ENCODE measurements around the gene SNRNP48.

DNA sequence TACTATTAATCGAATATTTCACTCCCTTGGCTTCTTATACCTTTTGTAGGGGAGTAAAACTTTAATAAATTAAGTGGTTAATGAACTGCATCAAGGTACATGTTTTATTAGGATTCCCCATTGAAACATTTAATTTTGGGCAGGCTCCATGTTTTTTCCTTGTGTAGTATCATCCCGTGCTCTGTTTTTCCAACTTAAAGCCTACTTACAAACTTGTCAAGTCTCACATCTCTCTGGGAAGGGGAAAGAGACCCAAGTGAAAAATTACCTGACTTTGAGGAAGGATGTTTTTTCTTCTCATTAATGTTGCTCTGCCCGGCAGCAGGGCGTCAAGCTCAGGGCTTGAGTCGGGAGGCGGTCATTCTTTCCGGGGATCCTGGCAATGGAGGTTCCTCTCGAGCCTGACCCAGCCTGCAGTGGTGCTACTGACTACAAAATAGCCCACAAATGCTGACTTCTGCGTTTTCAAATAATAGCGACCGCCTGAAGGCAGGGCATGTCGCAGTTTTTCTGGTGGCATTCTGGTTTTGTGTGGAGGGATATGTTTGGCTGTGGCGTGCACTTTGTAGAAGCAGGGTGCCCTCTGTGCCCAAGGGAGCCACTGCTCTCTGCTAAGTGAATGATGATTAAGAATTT lies 46.1 kb upstream of the SNRNP48 start:
- TF ChIP-seq CTCF (IDR thresholded peaks at IDR 0.05 in 2 of 3, conservative IDR thresholded peaks at IDR 0.05 in 1 of 3; ENCODE audit: control insufficient read depth in 2 of 3, extremely low read depth in 1 of 3, insufficient read depth in 1 of 3, low read depth in 3 of 3, low read length in 3 of 3) (no peak), DPF2 (IDR thresholded peaks at IDR 0.05) (no peak), ATF2 (IDR thresholded peaks at IDR 0.05; ENCODE audit: low read length) (no peak), KAT2A (conservative IDR thresholded peaks at IDR 0.05; ENCODE audit: control insufficient read depth, low read depth, low read length) (no peak), BHLHE40 (IDR thresholded peaks at IDR 0.05; ENCODE audit: borderline replicate concordance in 1 of 2, low read depth in 2 of 2, low read length in 1 of 2) (no peak), MTA3 (IDR thresholded peaks at IDR 0.05; ENCODE audit: borderline replicate concordance, low read length) (no peak)
- TF ChIP-seq, protein P1, sequence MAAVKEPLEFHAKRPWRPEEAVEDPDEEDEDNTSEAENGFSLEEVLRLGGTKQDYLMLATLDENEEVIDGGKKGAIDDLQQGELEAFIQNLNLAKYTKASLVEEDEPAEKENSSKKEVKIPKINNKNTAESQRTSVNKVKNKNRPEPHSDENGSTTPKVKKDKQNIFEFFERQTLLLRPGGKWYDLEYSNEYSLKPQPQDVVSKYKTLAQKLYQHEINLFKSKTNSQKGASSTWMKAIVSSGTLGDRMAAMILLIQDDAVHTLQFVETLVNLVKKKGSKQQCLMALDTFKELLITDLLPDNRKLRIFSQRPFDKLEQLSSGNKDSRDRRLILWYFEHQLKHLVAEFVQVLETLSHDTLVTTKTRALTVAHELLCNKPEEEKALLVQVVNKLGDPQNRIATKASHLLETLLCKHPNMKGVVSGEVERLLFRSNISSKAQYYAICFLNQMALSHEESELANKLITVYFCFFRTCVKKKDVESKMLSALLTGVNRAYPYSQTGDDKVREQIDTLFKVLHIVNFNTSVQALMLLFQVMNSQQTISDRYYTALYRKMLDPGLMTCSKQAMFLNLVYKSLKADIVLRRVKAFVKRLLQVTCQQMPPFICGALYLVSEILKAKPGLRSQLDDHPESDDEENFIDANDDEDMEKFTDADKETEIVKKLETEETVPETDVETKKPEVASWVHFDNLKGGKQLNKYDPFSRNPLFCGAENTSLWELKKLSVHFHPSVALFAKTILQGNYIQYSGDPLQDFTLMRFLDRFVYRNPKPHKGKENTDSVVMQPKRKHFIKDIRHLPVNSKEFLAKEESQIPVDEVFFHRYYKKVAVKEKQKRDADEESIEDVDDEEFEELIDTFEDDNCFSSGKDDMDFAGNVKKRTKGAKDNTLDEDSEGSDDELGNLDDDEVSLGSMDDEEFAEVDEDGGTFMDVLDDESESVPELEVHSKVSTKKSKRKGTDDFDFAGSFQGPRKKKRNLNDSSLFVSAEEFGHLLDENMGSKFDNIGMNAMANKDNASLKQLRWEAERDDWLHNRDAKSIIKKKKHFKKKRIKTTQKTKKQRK (IDR thresholded peaks at IDR 0.05; ENCODE audit: low read depth, low read length): no peak
